Measurements from ENCODE around the gene TRIM54.

Gene TRIM54

GRCh38 chr2:27322301-27322765 lies 40.1 kb downstream of the TRIM54 start:
- no peaks in the 10 kb centered on the region for H3K9me3 ChIP-seq
- TF ChIP-seq CTCF (IDR thresholded peaks at IDR 0.05) = no peak
- no peaks in the 10 kb centered on the region for H3K27me3 ChIP-seq
- peak overlapping the region; percentile 89 for H3K27ac ChIP-seq
- peak overlapping the region; percentile 71 to 89 for H3K4me3 ChIP-seq (ENCODE audit: low read depth in 1 of 2, low read length in 1 of 2)
- H3K36me3 ChIP-seq = peaks cover 14% of the 10 kb centered on the region
- peaks cover 16 to 19% of the 10 kb centered on the region in 2 experiments for H3K4me1 ChIP-seq (ENCODE audit: control insufficient read depth in 1 of 2, insufficient read depth in 1 of 2, low read depth in 1 of 2, low read length in 1 of 2)

DNA sequence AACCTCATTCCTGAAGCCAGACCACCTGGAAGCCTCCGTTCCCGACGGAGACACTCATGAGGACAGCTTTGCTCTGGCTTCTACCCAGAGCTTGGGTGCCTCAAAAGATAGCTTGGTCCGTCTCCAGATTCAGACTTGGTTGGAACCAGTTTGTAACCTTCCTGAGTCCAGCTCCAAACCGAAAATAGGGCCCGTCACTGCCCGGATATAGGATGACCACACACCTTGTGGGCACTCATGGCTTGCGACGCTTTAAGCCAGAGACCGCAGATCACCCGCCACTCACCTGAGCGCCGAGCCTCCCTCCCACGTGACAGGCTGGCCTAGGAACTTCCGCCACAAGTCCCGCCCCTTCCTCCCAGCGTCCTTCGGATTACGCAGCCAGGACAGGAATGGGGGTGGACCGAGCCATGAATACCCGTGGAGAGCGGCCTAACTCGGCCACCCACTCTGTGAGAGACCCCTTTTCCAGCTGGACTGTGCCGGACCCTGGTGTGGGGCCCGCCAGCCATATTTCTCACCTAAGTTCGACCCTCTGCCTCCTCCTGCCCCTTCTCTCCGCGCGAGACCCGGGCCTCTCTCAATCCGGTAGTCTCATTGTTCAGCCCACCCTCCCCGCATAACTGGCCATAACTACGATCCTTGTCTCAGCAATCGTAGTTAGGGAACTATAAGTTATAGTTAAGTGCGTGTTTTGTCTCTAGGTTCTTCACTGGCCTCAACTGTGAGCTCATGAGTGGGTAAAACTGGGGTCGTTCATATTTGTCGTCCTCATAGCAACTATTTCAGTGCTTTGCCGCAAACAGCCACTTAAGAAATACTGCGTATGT lies 40.8 kb downstream of the TRIM54 start, which contains the start of gene MPV17:
TSS of gene MPV17 (minus strand) at position 332 of the 830 bp plus-strand sequence. CDS start 580 bp downstream, outside the sequence.
- no peak for TF ChIP-seq CTCF (IDR thresholded peaks at IDR 0.05)
- Histone ChIP-seq H3K4me3 (ENCODE audit: low read depth in 1 of 2, low read length in 1 of 2) (peak within 1 kb of the TSS; percentile 71 to 89), H3K9me3 (no peaks in the 10 kb centered on the region), H3K27ac (peak within 1 kb of the TSS; percentile 89), H3K27me3 (no peaks in the 10 kb centered on the region), H3K4me1 (ENCODE audit: control insufficient read depth in 1 of 2, insufficient read depth in 1 of 2, low read depth in 1 of 2, low read length in 1 of 2) (peaks cover 16 to 19% of the 10 kb centered on the region in 2 experiments), H3K36me3 (peaks cover 19% of the 10 kb centered on the region)

DNA sequence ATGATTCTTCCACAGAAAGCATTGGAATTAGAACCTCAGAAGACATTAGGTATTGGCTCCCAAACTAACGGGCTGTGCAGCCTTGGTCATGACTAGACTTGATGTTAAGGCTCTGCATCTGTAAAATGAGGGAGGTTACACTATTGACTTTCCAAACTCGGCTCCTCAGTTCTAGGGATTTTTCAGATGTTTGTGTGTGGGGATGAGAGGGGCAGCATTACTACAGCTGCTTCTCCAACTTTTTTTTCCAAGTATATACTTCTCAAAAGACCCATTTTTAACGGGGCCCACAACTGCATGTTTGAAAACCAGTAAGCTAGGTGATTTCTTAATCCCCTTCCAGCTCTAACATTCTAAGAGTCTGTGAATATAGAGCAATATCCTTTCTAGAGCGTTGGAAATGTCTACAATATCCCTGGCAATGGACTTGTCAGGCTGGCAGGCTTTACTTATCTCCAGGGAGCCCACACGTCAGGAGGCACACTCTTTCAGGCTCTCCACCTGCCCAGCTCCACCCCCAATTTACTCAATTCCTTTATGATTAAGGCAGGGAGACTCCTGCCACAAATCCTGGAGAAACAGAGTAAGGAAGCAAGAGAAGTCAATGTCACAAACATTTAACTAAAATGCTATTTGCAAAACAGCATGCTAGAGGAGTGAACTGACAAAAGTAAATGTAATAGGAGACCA lies 41.5 kb downstream of the TRIM54 start:
- Histone ChIP-seq H3K4me1 (ENCODE audit: control insufficient read depth in 1 of 2, insufficient read depth in 1 of 2, low read depth in 1 of 2, low read length in 1 of 2) (peaks cover 16 to 19% of the 10 kb centered on the region in 2 experiments), H3K36me3 (peaks cover 27% of the 10 kb centered on the region), H3K27me3 (no peaks in the 10 kb centered on the region), H3K27ac (peak overlapping the region; percentile 89), H3K9me3 (no peaks in the 10 kb centered on the region), H3K4me3 (ENCODE audit: low read depth in 1 of 2, low read length in 1 of 2) (peak overlapping the region; percentile 71 to 89)
- TF ChIP-seq CTCF (IDR thresholded peaks at IDR 0.05) = no peak

- no peak for TF ChIP-seq CTCF (IDR thresholded peaks at IDR 0.05)
- Histone ChIP-seq H3K36me3 (peaks cover 36% of the 10 kb centered on the region), H3K4me1 (ENCODE audit: control insufficient read depth in 1 of 2, insufficient read depth in 1 of 2, low read depth in 1 of 2, low read length in 1 of 2) (peaks cover 16 to 19% of the 10 kb centered on the region in 2 experiments), H3K9me3 (no peaks in the 10 kb centered on the region), H3K4me3 (ENCODE audit: low read depth in 1 of 2, low read length in 1 of 2) (no peak overlapping the region), H3K27ac (no peak overlapping the region), H3K27me3 (no peaks in the 10 kb centered on the region)
Measured at GRCh38 chr2:27324720-27325119, 42.5 kb downstream of the TRIM54 start.

DNA sequence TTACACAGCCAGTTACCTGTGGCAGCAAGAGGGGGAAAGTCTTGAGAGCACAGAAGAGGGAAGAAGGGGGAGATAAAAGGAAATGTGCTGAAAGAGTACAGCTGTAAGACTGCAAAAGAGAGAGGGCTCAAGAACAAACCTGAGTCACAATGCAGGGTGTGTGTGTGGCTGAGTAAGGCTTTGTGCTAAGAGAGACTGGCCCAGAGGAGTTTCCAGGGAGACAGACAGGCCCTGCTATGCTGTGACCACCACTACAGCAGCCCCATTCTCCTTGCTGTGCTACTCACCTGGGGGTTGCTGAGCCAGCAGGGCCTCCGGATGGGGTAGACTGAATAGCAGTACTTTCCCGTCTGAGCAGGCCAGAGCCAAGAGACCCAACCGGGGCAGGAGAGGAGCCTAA lies 53.1 kb downstream of the TRIM54 start:
- no peaks in the 10 kb centered on the region for H3K27me3 ChIP-seq
- H3K9me3 ChIP-seq = no peaks in the 10 kb centered on the region
- TF ChIP-seq CTCF (IDR thresholded peaks at IDR 0.05) = no peak
- no peak overlapping the region for H3K27ac ChIP-seq
- H3K36me3 ChIP-seq = peaks cover 93% of the 10 kb centered on the region
- no peaks in the 10 kb centered on the region for H3K4me1 ChIP-seq (ENCODE audit: control insufficient read depth in 1 of 2, insufficient read depth in 1 of 2, low read depth in 1 of 2, low read length in 1 of 2)
- no peak overlapping the region for H3K4me3 ChIP-seq (ENCODE audit: low read depth in 1 of 2, low read length in 1 of 2)
